NCI-H1694 treated with DMSO at 0.1 percent for 48 hours (cell line): Measurements from ENCODE around the gene PARP11.
A peak's percentile ranks its signal among the peaks of the same experiment; 100 is the strongest.
"Not testable (repeated sequence)": the region's sequence is repeated elsewhere in the genome, so short reads cannot be mapped to it uniquely, and the experiment has no call there.

Experiments used
- DNase-seq: peaks from one replicate; lab custom pipeline; 2025; lab: John Stamatoyannopoulos, UW

Gene PARP11

DNA sequence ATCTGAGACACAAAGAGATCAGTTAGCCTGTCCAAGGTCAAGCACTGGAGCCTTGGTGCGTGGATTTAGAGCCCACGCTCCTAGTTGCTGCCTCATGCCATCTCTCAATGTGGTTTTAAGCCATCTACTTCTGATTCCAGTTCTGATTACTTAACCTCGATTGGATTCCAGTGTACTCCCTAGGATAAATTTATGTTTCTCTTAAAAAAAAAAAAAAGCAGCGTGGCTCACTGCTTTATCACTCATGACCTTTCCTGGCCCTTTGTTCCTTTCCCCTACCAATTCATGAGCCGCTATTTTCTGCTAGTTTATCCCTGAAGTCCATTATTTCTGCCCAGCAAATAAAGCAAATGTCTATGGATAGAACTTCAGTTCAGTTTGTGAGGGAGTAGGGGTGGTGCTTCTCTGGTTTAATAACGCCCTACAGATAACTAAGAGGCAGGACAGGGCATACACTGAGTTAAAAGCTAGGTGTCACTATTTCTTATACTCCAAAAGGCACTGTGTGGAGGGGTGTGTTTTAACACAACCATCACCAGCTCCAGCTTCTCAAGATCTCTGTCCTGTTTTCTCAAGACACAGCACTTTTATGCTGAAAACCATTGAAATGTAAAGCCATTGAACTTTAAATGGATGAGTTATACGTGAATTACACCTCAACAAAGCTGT is 9.8 kb upstream of the PARP11 start:
- DNase-seq = peak; percentile 12

DNA sequence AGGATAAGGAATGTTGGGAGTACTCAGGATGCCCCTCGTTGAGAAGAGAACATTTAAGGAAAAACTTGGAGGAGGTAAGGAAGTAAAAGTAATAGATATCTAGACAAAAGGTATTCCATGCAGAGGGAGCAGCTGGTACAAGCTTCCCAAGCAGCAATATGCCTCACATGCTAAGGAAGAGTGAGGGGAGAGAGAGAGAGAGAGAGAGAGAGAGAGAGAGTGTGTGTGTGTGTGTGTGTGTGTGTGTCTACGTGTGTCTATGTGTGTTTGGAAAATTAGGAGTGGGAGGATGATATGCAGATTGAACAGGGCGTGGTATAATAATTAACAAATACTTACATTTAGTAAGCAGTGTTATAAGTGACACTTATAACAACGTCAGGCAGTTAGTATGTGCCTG is 9.2 kb upstream of the PARP11 start:
- no peak for DNase-seq

DNA sequence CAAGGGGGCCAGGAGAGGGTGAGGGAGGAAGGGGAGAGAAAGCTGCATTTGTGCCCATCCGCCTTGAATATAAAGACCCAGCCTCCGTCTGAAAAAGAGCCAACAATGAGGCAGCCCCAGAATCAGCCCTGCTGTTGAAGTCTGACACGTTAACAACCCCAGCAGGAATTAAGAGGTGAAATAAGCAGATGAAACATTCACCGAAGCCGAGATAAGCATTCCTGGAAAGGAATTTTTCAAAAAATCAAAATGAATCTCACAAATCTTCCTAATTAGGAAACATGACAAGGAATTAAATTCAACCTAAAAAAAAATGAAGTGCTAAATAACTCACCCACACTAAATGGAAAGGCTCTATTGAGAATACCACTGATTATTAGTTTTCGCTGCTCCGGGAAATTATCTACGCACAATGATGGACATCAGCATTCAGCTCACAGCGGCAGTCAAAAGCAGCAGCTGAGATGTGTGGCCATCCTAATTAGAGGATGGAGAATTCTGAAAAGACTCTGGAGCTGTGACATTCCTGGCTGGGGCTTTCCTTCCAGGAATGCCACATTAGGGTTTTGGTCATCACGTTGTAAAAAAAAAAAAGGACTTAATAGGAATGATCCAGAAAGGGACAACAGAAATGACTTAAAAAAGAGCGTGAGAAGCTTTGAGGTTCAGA is 8.2 kb upstream of the PARP11 start:
- DNase-seq = no peak

DNA sequence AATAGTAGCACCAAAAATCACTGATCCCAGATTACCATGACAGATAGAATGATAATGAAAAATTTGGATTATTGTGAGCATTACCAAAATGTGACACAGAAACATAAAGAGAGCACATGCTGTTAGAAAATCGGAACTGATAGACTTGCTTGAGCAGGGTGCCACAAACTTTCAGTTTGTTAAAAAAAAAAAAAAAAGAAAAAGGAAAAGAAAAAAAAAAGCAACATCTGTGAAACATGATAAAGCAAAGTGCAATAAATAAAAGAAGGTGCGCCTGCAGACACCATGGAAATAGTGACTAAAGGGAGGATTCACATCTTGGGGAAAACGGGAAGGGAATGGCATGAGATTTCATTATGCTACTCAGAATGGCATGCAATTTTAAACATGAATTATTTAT is 6.6 kb upstream of the PARP11 start:
- DNase-seq = no peak

DNA sequence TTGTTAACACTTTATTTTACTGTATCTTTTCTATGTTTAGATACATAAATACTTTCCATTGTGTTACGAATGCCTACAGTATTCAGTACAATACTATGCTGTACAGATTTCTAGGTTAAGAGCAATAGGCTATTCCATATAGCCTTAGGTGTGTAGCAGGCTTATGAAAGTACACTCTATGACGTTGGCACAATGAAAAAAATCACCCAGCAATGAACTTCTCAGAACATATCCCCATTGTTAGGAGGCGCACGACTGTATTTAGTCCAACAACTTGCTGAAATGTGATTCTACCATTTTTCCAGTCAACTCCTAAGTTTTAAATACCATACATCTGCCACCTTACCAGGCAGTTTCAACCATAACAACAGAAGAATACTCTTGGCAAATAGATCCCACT is 1.8 kb downstream of the PARP11 start:
- DNase-seq = no peak

DNA sequence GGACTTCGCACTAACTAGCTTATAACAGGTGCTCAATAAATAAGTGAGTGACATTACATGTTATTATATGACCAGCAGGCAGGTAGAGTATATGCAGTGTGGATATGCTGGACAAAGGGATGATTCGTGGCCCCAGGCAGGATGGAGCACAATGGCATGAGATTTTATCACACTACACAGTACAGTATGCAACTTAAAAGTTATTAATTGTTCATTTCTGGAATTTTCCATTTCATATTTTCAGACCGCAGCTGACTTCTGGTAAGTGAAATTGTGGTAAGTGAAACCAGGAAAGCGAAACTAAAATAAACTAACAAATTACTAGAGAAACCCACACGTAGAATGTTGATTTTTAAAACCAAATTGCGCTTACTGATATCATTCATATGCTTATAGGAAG is 3.3 kb downstream of the PARP11 start:
- no peak for DNase-seq

DNA sequence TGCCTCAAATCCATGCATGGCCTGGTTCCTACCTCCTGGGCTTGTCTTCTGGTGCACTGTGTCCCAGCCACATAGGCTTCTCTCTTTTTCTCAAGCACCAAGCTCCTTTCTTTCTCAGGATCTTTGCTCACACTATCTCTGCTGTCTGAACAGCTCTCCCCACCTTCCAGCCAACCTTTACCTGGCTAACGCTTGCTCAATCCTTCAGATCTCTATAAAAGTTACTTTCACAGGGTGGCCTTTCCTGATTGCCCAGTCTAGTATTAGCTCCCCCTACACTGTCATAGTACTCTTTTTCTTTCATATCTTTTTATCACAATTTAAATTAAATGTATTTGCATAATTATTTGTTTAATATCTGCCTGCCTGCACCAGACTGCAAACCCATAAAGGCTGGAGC is 3.8 kb downstream of the PARP11 start:
- no peak for DNase-seq

DNA sequence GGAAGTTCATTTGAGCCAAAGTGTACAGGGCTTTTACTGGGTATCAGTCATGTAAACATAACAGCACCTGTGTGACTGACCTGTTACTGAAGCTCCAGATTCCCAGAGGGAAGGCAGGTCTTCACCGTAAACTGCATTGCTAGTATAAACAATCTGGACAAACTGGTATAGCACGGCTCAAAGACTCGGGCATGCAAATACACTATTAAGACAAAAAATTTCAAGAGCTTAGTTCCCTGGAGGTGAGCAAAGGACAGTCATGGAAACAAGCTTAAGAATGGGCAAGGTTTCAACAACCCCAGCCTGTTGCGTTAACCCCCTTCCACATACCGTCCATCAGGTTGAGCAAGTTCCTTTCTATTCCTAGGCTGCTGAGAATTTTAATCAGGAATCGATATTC is 9.4 kb downstream of the PARP11 start:
- DNase-seq = no peak

DNA sequence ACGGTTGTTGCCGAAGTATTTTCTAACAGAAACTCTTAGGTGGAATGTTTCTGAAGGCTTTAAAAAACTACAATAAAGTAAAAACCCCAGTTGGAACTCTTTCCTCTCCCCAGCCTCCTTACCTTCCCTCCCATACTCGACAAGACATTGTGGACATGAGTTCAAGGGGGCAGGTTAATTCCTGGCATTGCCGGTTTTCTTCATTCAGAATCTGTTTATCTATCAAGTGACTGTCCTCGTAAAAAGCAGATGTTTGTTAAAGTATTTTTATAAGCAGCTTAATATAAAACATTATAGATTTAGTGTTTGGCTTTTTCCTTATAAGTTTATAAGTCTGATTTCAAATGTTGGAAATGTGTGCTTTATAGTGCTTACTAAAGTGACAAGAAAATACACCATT is 30.7 kb downstream of the PARP11 start:
- DNase-seq = no peak

DNA sequence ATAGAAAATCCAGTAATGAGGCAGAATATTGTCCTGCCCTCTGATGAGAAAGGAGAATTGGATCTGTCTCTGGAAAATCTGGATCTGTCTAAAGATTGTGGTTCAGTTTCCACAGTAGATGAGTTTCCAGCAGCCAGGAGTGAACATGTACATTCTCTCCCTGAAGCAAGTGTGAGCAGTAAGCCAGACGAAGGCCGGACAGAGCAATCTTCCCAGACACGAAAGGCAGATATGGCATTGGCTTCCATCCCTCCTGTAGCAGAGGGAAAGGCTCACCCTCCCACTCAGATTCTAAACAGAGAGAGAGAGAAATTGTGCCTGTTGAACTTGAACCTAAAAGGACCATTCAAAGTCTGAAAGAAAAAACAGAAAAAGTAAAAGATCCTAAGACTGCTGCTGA is 31.4 kb downstream of the PARP11 start:
- DNase-seq = no peak

DNA sequence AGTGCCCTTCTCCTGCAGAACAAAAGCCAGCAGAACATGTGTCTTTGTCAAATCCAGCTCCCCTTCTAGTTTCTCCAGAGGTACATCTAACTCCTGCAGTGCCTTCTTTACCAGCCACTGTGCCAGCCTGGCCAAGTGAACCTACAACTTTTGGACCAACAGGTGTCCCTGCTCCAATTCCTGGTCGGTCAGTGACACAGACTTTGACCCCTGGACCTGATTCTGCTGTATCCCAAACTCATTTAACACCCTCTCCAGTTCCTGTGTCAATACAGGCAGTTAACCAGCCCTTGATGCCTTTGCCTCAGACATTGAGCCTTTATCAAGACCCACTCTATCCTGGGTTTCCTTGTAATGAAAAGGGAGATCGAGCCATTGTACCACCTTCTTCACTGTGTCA is 32.4 kb downstream of the PARP11 start:
- DNase-seq = not testable (repeated sequence)

DNA sequence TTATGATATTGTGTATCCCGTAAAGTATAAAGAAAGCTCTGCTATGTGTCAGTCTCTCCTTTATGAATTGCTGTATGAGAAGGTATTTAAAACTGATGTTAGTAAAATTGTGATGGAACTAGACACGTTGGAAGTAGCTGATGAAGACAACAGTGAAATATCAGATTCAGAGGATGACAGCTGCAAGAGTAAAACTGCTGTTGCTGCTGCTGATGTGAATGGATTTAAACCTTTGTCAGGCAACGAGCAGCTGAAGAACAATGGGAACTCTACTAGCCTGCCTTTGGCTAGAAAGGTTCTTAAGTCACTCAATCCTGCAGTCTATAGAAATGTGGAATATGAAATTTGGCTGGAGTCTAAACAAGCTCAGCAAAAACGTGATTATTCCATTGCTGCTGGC is 33.5 kb downstream of the PARP11 start:
- DNase-seq = not testable (repeated sequence)

DNA sequence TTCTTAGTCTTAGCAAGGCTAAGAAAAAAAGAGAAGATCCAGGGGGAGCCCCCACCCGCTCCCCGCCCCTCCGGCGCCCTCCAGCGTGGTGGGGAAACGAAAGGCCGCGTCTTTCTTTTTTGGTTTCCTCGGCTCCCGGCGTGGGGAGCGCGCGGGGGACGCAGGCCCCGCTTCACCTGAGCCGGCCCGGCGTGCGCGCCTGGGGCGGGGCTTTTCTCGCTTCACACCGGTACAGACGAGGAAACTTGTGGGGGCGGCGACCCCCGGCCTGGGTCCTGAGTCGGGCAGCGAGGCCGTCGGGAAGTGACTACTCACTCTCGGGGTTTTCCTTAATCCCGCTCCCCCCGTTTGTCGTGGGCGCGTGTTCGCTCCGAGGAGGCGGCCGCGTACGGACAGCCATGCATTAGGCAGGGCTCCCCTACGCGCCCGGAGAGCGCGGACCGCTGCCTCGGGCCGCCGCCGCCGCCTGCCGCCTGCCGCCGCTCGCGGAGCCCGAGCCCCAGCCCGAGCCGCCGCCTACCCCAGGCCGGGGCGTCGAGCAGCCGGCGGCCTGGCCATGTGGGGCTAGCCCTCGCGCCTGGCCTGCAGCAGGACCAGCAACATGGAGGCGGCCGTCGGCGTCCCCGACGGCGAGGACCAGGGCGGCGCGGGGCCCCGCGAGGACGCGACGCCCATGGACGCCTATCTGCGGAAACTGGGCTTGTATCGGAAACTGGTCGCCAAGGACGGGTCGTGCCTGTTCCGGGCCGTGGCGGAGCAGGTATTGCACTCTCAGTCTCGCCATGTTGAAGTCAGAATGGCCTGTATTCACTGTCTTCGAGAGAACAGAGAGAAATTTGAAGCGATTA is 34.3 kb downstream of the PARP11 start:
- DNase-seq = not testable (repeated sequence)

DNA sequence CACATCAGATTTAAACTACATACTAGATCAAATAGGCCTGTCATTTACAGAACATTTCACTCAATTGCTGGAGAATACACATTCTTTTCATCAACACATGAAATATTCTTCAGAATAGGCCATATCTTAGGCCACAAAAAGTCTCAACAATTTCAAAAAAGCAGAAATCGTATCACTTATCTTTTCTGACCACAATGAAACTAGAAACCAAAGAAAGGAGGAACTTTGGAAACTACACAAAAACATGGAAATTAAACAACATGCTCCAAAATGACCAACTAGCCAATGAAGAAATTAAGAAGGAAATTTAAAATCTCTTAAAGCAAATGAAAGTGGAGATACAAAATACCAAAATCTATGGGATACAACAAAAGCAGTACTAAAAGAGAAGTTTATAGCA is 35.1 kb downstream of the PARP11 start:
- DNase-seq = no peak

DNA sequence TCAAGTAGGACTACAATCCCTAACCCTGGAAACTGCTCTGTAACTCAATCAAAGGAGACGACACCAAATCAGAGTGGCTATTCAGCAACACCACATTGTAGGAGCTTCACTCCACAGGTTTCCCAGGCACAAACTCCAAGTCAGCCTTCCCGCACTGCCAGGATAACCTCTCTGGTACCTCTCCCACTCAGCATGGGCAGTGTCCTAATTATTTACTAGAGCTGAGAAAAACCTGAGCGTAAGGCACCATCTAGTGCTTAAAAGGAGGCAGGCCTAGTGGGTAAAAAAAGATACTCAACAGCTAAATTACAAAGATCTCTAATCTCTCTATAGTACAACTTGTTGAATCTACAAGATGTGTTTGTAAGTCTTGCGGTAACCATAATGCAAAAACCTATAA is 36.1 kb downstream of the PARP11 start:
- DNase-seq = no peak

DNA sequence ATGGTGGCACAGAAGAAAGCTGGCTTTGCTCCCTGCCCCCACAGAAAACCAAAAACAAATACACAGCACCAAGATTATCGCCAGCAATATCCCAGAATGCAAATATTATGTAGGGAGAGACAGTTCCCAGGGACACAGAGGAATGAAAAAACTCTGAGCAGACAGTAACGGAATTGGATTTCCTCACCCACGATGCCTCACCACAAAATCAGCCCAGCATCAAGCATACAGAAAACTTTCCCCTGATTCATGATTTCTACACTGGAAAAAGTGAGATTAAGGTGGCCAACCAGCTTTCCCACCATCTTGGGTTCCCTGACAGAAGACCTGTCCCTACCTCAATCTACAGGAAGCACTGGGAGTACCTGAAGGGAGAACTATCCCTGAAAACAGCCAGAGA is 36.6 kb downstream of the PARP11 start:
- no peak for DNase-seq

DNA sequence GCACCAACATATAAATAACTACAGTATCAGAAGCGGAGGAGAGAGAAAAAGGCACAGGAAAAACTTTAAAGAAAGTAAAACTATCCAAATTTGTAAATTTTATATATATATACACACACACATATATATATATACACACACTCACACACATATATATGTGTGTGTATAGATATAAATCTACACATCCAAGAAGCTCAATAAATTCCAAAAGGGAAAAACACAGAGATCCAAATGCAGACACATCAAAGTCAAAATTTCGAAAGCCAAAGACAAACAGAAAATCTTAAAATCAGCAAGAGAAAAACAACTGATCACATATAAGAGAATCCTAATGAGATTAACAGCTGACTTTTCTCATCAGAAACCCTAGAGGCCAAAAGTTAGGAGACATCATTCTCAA is 37.3 kb downstream of the PARP11 start:
- no peak for DNase-seq

DNA sequence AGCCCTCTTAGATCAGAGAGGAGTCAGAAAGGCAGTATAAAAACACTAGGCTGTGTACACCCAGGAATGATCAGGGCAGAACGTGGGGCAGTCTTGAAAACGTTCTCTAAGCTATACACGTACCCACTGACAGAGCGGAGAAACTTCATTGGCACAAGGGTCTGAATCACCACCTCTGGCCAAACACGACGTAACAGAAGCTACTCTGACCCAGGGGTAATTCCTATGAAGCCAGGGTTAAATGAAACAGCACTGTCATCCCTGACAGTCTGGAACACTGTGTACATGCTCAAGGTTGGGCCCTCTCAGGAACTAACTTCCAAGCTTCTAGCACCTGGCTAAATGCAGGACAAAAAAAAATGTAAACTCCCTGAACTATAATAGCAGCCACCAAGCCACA is 38.4 kb downstream of the PARP11 start:
- no peak for DNase-seq

DNA sequence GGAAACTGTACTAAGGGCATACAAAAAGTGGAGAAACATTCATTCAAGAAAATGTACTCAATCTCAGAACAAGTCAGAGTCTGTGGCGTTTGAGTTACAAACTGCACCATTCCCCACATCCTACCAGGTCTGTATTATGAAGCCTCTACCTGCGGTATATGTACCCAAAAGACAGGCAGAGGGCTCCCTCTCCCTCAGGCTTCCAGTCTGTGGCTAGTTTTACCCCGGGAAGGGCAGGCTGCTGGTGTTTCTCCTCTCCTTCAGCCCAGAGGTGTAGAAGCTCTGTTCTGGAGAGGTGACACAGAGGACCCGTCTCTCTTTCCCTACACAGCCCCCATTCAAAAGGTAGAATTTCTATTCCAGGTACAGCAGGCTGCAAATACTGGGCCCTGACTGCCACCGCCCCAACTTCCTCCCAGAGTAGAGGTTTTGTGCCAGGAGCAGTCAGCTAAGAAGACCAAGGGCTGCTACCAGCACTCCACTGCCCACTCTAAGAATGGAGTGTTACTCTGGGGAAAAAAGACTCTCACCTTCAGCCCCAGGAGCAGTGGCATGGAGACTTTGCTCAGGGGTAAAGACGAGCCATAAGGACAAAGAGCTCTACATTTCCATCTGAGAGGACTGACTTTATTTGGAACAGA is 39.4 kb downstream of the PARP11 start:
- DNase-seq = no peak

DNA sequence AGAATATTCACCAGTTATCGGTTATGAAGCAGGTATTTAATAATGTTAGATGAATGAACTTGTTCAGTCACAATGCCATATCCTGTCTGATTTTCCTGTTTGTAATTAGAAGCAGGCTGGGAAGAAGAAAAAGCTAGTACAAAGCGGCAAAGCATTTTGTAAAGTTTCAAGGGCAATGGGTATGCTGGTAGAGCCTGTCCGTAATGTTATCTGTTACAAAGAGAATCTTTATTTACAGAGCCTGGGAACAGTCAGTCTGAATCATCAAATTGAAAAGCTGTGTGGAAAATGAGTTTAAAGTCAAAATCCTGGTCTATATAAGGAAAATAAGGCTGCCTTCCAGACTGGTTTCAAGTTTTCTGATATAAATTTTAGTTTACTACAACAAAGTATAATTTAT is 40.5 kb downstream of the PARP11 start:
- DNase-seq = no peak

DNA sequence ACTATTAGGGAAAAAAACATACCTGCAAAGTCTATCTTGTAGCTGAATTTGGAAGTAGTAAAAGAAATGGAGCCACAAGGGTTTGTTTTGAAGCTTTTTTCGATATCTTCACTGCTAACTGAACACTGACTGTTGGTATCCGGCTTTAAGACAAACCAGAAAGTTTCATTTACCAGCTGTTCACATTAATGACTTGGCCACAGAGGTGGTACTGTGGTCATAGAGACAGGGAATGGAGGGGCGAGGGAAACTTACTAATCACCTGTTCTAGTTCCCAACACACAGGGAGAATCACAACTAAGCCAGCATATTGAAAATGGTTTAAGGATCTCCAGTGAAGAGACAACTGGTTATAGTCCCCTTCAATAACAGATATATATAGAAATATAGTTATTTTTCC is 44.3 kb downstream of the PARP11 start:
- DNase-seq = no peak

DNA sequence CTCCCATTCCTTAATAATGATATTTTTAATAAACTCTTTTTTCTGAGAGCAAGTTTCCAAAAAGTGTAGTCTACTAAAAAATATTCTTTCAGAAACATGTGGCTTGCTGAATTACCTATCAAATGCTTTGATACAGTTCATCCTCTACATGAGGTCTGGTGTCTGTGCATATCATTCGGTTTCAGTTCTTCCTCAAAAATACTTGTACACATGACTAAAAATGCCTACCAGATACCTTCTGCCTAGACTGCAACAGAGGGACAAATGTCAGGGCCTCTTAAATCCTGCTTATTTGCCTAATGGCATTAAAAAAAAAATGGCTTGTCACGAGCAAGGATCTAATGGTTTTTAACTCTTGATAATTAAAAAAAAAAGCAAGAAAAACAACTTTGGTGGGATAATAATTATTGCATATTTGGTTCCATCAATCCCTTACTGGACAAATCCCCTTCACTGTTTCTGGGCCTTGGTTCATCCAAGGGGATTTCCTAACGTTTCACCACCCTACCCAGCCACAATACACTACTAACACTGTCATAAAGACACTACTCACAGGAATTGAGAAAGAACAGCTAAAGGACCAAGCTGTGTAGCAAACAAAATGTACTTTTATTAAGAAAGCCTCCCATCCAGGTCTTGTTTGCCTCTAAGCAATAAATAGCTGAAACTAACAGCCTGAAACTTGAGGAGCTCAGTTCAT is 45.7 kb downstream of the PARP11 start:
- no peak for DNase-seq
